CD4-positive, alpha-beta T cell (primary cell): ENCODE measurements around the gene CDH13. TPM values are rescaled to one million over a fixed set of nuclear protein-coding genes. Genes with fewer than 3 reads are reported as not detected.

ENCODE experiments used
- ATAC-seq: fragments of 200-7000 bp; cut with Tn5 transposase; one replicate; pipeline ENCODE4 v1.10.0; 2022; ENCODE audit warnings: mild to moderate bottlenecking; ENCODE audit not compliant: poor library complexity
- CTCF ChIA-PET: fragments of 350-600 bp; sonication (Branson Sonifier 250); formaldehyde crosslinking; loops from one replicate; lab custom pipeline; 2021; ENCODE audit warnings: antibody characterized with exemption, inconsistent platforms; lab: Charles Lee
- POLR2A ChIA-PET: fragments of 350-600 bp; sonication (Branson Sonifier 250); formaldehyde crosslinking; loops from one replicate; lab custom pipeline; 2021; ENCODE audit warnings: antibody characterized with exemption, inconsistent platforms; lab: Charles Lee
- DNase-seq, 14 experiments: peaks; one replicate each; pipeline ENCODE4 v3.0.0-alpha.2; 2013 to 2020; ENCODE audit warnings: mixed read lengths in 2 of 14
- H3K27ac ChIP-seq, 2 donors: one replicate each; pipeline versions ENCODE4 v1.5.1 to v1.7.0; 2013; ENCODE audit warnings: low read length in 2 of 2, low read depth in 1 of 2, mild to moderate bottlenecking in 1 of 2
- H3K27me3 ChIP-seq, 2 experiments: 1 replicate in 1 of 2; 2 replicates in 1 of 2; pipeline versions ENCODE4 v1.6.1 to v1.7.0; 2013; ENCODE audit warnings: low read length in 2 of 2, control low read depth in 1 of 2, mild to moderate bottlenecking in 1 of 2, moderate library complexity in 1 of 2; ENCODE audit not compliant: insufficient read depth in 2 of 2, control insufficient read depth in 1 of 2
- H3K36me3 ChIP-seq: one replicate; pipeline ENCODE4 v1.6.1; 2013; ENCODE audit warnings: low read length, control low read depth; ENCODE audit not compliant: insufficient read depth
- H3K4me1 ChIP-seq: one replicate; pipeline ENCODE4 v1.6.1; 2013; ENCODE audit warnings: low read length, control low read depth; ENCODE audit not compliant: insufficient read depth
- H3K4me3 ChIP-seq: one replicate; pipeline ENCODE4 v1.5.1; 2013; ENCODE audit warnings: mild to moderate bottlenecking, low read length, moderate library complexity
- H3K9me3 ChIP-seq, 2 experiments: 1 replicate in 1 of 2; 2 replicates in 1 of 2; pipeline versions ENCODE4 v1.6.1 to v1.7.0; 2013; ENCODE audit warnings: low read length in 2 of 2, mild to moderate bottlenecking in 2 of 2, control low read depth in 1 of 2, moderate library complexity in 1 of 2; ENCODE audit not compliant: control insufficient read depth in 1 of 2, insufficient read depth in 1 of 2
- H3K27ac Mint-ChIP-seq: one replicate; pipeline ENCODE4 v1.8.0; 2020; ENCODE audit warnings: mixed read lengths
- H3K27me3 Mint-ChIP-seq: one replicate; pipeline ENCODE4 v1.8.0; 2021; ENCODE audit warnings: mixed read lengths
- H3K36me3 Mint-ChIP-seq: one replicate; pipeline ENCODE4 v1.8.0; 2021; ENCODE audit warnings: low read depth, mixed read lengths
- H3K4me1 Mint-ChIP-seq: one replicate; pipeline ENCODE4 v1.8.0; 2021; ENCODE audit warnings: low read depth, mixed read lengths
- H3K4me3 Mint-ChIP-seq: one replicate; pipeline ENCODE4 v1.8.0; 2020; ENCODE audit warnings: mild to moderate bottlenecking, mixed read lengths
- H3K9me3 Mint-ChIP-seq: one replicate; pipeline ENCODE4 v1.8.0; 2020; ENCODE audit warnings: mixed read lengths
- intact Hi-C, 2 experiments: fragments of 100-400 bp; cut with DNase I in 1 of 2; cut with micrococcal nuclease in 1 of 2; formaldehyde crosslinking; loops; one replicate each; pipeline versions ENCODE4 v1.15.1 to v1.9.0; 2023 to 2025; cut with DNase I, micrococcal nuclease
- total RNA-seq, 174 experiments: library from RNA in 2 of 174; stranded (reverse) in 2 of 174; gene quantifications; one replicate each; pipeline ENCODE4 v1.2.3 and lab custom pipeline; 2021 to 2026
- TF ChIP-seq, protein P1 (sequence below): fragments of 200-600 bp; IDR thresholded peaks from one replicate; pipeline ENCODE4 v1.8.0; 2022; ENCODE audit warnings: antibody characterized with exemption, mild to moderate bottlenecking

Gene CDH13
- total RNA-seq, 2 experiments from 2014 or later = not detected

DNA sequence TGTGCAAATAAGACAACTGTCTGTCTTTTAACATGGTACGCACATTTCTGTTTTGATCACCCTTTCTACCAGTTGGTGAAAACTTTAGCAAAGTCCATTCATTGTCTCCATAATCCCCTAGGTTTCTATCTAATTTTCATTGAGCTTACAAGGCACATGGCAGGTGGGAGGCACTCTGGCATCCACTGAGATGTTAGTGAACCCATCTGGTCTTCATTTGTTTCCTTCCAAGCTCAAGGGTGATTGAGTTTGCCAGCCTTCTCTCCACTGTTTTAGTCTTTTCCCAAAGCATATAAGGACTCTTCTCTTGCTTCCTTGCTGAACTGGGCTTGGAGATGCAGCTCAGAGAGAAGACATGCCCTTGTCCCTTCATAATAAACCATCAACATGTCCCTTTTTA is 179.1 kb downstream of the CDH13 start:
- intact Hi-C loops = no loop called here
- no peaks in the 10 kb centered on the region for H3K4me1 ChIP-seq
- no peak for DNase-seq
- Mint-ChIP-seq H3K36me3 (no peaks in the 10 kb centered on the region), H3K27ac (no peak overlapping the region), H3K27me3 (peaks cover 27% of the 10 kb centered on the region), H3K9me3 (no peaks in the 10 kb centered on the region), H3K4me1 (no peaks in the 10 kb centered on the region), H3K4me3 (no peak overlapping the region)
- H3K27ac ChIP-seq = no peak overlapping the region
- no peak for ATAC-seq
- no peaks in the 10 kb centered on the region for H3K9me3 ChIP-seq
- CTCF ChIA-PET = no interaction called here
- H3K4me3 ChIP-seq = no peak overlapping the region
- TF ChIP-seq, protein P1, sequence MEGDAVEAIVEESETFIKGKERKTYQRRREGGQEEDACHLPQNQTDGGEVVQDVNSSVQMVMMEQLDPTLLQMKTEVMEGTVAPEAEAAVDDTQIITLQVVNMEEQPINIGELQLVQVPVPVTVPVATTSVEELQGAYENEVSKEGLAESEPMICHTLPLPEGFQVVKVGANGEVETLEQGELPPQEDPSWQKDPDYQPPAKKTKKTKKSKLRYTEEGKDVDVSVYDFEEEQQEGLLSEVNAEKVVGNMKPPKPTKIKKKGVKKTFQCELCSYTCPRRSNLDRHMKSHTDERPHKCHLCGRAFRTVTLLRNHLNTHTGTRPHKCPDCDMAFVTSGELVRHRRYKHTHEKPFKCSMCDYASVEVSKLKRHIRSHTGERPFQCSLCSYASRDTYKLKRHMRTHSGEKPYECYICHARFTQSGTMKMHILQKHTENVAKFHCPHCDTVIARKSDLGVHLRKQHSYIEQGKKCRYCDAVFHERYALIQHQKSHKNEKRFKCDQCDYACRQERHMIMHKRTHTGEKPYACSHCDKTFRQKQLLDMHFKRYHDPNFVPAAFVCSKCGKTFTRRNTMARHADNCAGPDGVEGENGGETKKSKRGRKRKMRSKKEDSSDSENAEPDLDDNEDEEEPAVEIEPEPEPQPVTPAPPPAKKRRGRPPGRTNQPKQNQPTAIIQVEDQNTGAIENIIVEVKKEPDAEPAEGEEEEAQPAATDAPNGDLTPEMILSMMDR = no peak
- no peaks in the 10 kb centered on the region for H3K27me3 ChIP-seq
- POLR2A ChIA-PET = no interaction called here
- no peaks in the 10 kb centered on the region for H3K36me3 ChIP-seq

DNA sequence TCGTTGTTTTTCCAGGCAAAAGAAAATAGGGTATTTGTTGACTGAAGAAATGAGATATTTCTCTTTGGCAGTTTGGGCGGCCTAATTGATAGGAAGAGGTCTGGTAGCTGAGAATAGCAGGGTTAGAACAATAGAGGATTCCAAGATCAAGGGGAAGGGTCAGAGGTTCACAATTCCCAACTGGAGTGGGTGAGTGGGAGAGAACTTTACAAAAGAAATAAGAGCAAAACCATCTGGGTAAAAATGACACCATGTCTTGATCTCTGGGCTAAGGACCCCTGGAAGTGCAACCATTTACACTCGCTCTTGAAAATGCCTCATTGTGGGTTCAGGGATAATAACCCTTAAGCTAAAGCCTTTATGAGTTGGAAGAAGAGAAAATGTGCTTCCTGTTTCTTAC is 180.5 kb downstream of the CDH13 start:
- TF ChIP-seq, protein P1 = no peak
- Mint-ChIP-seq H3K36me3 (no peaks in the 10 kb centered on the region), H3K9me3 (no peaks in the 10 kb centered on the region), H3K4me1 (no peaks in the 10 kb centered on the region), H3K4me3 (no peak overlapping the region), H3K27ac (no peak overlapping the region), H3K27me3 (peaks cover 14% of the 10 kb centered on the region)
- ATAC-seq (no peak), DNase-seq (no peak)
- intact Hi-C loops = no loop called here
- POLR2A ChIA-PET = no interaction called here
- no peaks in the 10 kb centered on the region for H3K4me1 ChIP-seq
- CTCF ChIA-PET = interaction anchor here (0.5 kb wide), 1 partner anchor 258 kb away, joined by 5 read pairs; no protein-coding TSS in a partner anchor
- H3K27me3 ChIP-seq = no peaks in the 10 kb centered on the region
- no peaks in the 10 kb centered on the region for H3K36me3 ChIP-seq
- no peaks in the 10 kb centered on the region for H3K9me3 ChIP-seq
- no peak overlapping the region for H3K27ac ChIP-seq
- H3K4me3 ChIP-seq = no peak overlapping the region

DNA sequence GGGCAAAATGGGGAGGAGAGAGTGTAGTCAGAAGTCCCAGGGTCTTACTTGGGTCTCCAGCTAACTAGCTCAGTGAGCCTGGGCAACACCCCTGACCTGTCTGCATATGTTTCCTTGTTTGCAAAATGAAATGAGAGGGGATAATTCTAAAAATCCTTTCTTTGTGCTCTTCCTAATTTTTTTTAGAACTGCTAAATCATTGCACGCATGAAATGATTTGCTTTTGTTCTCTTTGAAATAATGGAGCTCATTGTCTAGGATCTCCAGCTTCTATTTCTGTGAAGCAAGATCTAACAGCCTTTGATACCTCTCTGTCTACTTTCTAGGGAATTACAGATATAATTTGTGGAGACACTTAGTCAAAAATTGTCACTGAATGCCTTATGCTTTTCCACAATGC is 181.3 kb downstream of the CDH13 start:
- Histone ChIP-seq H3K4me3 (no peak overlapping the region), H3K4me1 (no peaks in the 10 kb centered on the region), H3K27me3 (no peaks in the 10 kb centered on the region), H3K9me3 (no peaks in the 10 kb centered on the region), H3K36me3 (no peaks in the 10 kb centered on the region), H3K27ac (no peak overlapping the region)
- Mint-ChIP-seq H3K4me3 (no peak overlapping the region), H3K4me1 (no peaks in the 10 kb centered on the region), H3K27ac (no peak overlapping the region), H3K27me3 (peaks cover 12% of the 10 kb centered on the region), H3K36me3 (no peaks in the 10 kb centered on the region), H3K9me3 (no peaks in the 10 kb centered on the region)
- ChIA-PET POLR2A (no interaction called here), CTCF (interaction anchor here (0.5 kb wide), 1 partner anchor 258 kb away, joined by 5 read pairs; no protein-coding TSS in a partner anchor)
- ATAC-seq (no peak), DNase-seq (no peak)
- TF ChIP-seq, protein P1 = no peak
- intact Hi-C loops = no loop called here
